Glutamatergic neuron (in vitro differentiated cells): ENCODE data around the gene KCNMA1. TPM values are rescaled to one million over a fixed set of nuclear protein-coding genes. Genes with fewer than 3 reads are reported as not detected.

ENCODE experiments used
- DNase-seq: peaks from one replicate; pipeline ENCODE4 v3.0.0; 2022
- H3K27ac Mint-ChIP-seq: one replicate; pipeline ENCODE4 v1.8.0; 2020; ENCODE audit warnings: mild to moderate bottlenecking, mixed read lengths, inconsistent platforms; ENCODE audit not compliant: unreplicated experiment
- H3K27me3 Mint-ChIP-seq: one replicate; pipeline ENCODE4 v1.8.0; 2020; ENCODE audit warnings: mild to moderate bottlenecking, moderate library complexity, mixed read lengths, inconsistent platforms; ENCODE audit not compliant: unreplicated experiment
- H3K36me3 Mint-ChIP-seq: one replicate; pipeline ENCODE4 v1.8.0; 2020; ENCODE audit warnings: mild to moderate bottlenecking, mixed read lengths, inconsistent platforms; ENCODE audit not compliant: unreplicated experiment
- H3K4me1 Mint-ChIP-seq: one replicate; pipeline ENCODE4 v1.8.0; 2020; ENCODE audit warnings: mild to moderate bottlenecking, low read depth, mixed read lengths, inconsistent platforms; ENCODE audit not compliant: unreplicated experiment
- H3K4me3 Mint-ChIP-seq: one replicate; pipeline ENCODE4 v1.8.0; 2020; ENCODE audit warnings: mild to moderate bottlenecking, mixed read lengths, inconsistent platforms; ENCODE audit not compliant: unreplicated experiment
- H3K9me3 Mint-ChIP-seq: one replicate; pipeline ENCODE4 v1.8.0; 2020; ENCODE audit warnings: mild to moderate bottlenecking, moderate library complexity, mixed read lengths, inconsistent platforms; ENCODE audit not compliant: unreplicated experiment
- total RNA-seq: library from RNA; stranded (reverse); fragmentation: NEBNext Ultra II Directional; extraction: Animal tissue kit (Norgen Biotek cat#: 25700); gene quantifications from one replicate; pipeline ENCODE4 v1.2.1, GENCODE V29; 2021; ENCODE audit not compliant: unreplicated experiment
- TF ChIP-seq, protein P1 (sequence below): fragments of 200-600 bp; sonication (generic); IDR thresholded peaks from one replicate; pipeline ENCODE4 v1.5.0; 2021; ENCODE audit not compliant: partially characterized antibody, unreplicated experiment

The KCNMA1 gene
- total RNA-seq, 1 donor from 2014 or later, result 3.2 TPM

- Mint-ChIP-seq H3K4me3 (no peak overlapping the region), H3K9me3 (peaks cover 2% of the 10 kb centered on the region), H3K27ac (no peak overlapping the region), H3K4me1 (peaks cover 23% of the 10 kb centered on the region), H3K27me3 (peaks cover 6% of the 10 kb centered on the region), H3K36me3 (no peaks in the 10 kb centered on the region)
- TF ChIP-seq, protein P1, sequence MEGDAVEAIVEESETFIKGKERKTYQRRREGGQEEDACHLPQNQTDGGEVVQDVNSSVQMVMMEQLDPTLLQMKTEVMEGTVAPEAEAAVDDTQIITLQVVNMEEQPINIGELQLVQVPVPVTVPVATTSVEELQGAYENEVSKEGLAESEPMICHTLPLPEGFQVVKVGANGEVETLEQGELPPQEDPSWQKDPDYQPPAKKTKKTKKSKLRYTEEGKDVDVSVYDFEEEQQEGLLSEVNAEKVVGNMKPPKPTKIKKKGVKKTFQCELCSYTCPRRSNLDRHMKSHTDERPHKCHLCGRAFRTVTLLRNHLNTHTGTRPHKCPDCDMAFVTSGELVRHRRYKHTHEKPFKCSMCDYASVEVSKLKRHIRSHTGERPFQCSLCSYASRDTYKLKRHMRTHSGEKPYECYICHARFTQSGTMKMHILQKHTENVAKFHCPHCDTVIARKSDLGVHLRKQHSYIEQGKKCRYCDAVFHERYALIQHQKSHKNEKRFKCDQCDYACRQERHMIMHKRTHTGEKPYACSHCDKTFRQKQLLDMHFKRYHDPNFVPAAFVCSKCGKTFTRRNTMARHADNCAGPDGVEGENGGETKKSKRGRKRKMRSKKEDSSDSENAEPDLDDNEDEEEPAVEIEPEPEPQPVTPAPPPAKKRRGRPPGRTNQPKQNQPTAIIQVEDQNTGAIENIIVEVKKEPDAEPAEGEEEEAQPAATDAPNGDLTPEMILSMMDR, result no peak
- DNase-seq, result no peak
These were observed 250.8 kb downstream of the KCNMA1 start for GRCh38 chr10:77386838-77387237.

- Mint-ChIP-seq H3K27ac (no peak overlapping the region), H3K4me1 (peaks cover 23% of the 10 kb centered on the region), H3K27me3 (peaks cover 6% of the 10 kb centered on the region)
These were observed 251.2 kb downstream of the KCNMA1 start for GRCh38 chr10:77386365-77386764.

DNA sequence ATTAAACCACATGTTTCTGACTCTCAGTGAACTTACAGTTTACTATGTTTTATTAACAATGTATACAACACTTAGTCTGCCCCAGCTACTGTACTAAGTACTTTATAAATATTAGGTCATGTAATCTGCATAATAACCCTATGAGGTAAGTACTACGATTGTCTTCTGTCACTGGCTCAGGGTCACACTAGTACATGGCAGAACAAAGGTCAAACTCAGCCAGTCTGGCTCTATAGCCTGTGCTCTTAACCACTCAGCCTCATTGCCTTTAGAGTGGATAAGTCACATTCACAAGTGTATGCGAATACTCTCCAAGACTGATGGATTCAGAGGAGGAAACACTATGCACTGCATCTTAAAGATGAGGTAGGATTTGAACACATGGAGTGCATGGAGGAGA, 252.3 kb downstream of the KCNMA1 start:
- Mint-ChIP-seq H3K4me1 (peaks cover 14% of the 10 kb centered on the region), H3K4me3 (no peak overlapping the region), H3K9me3 (peaks cover 2% of the 10 kb centered on the region), H3K27ac (no peak overlapping the region), H3K27me3 (peaks cover 6% of the 10 kb centered on the region), H3K36me3 (no peaks in the 10 kb centered on the region)
- DNase-seq, result no peak
- TF ChIP-seq, protein P1, result no peak

More at GRCh38 chr10:77386365-77386764, 251.2 kb downstream of the KCNMA1 start:
- H3K9me3 Mint-ChIP-seq, result peaks cover 2% of the 10 kb centered on the region
- no peak for DNase-seq
- no peak overlapping the region for H3K4me3 Mint-ChIP-seq
- no peaks in the 10 kb centered on the region for H3K36me3 Mint-ChIP-seq
- TF ChIP-seq, protein P1, result no peak

GRCh38 chr10:77383861-77384553, 253.6 kb downstream of the KCNMA1 start:
- Mint-ChIP-seq H3K4me1 (peaks cover 12% of the 10 kb centered on the region), H3K9me3 (peaks cover 2% of the 10 kb centered on the region), H3K4me3 (no peak overlapping the region), H3K27ac (no peak overlapping the region), H3K36me3 (no peaks in the 10 kb centered on the region), H3K27me3 (peaks cover 6% of the 10 kb centered on the region)
- no peak for DNase-seq
- TF ChIP-seq, protein P1, result no peak

GRCh38 chr10:77381750-77382149, 255.9 kb downstream of the KCNMA1 start:
- Mint-ChIP-seq H3K4me1 (peaks cover 7% of the 10 kb centered on the region), H3K27ac (no peak overlapping the region), H3K36me3 (no peaks in the 10 kb centered on the region), H3K9me3 (peaks cover 2% of the 10 kb centered on the region), H3K4me3 (no peak overlapping the region), H3K27me3 (peaks cover 4% of the 10 kb centered on the region)
- TF ChIP-seq, protein P1, result no peak
- DNase-seq, result no peak
